Measurements from ENCODE around the gene FAM210A. TPM values are rescaled to one million over a fixed set of nuclear protein-coding genes. Genes with fewer than 3 reads are reported as not detected.
"Not testable (repeated sequence)": the region's sequence is repeated elsewhere in the genome, so short reads cannot be mapped to it uniquely, and the experiment has no call there.

Gene FAM210A
- total and polyA plus RNA-seq, 12 donors = 11.6 to 84.8 (median 56.3) TPM

DNA sequence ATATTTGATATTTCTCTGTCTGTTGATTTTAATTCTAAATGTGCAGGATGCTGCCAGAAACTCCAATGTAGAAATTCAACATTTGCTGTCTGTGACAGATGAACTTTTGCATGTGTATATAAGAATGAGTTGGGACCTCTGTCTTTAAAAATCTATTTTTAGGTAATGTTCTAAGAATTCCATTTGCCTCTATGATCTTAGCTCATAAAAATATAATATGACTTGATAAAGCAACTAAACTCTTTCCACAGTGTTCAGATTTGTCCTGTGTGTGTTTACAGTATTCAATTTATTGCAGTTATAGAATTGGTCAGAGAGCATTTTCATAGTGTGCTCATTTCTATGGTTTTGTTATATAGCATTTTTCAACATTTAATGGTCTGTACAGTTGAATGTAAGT, 33.7 kb upstream of the FAM210A start:
- Histone ChIP-seq H3K4me1 (peaks cover 0 to 32% (median 0%) of the 10 kb centered on the region in 9 donors), H3K9me3 (peaks cover 0 to 12% (median 0%) of the 10 kb centered on the region in 11 donors), H3K27ac (peak overlapping the region in 2 of 10 donors; percentile 29 to 53), H3K27me3 (no peaks in the 10 kb centered on the region), H3K36me3 (peaks cover 0 to 84% (median 30%) of the 10 kb centered on the region in 9 donors), H3K4me3 (no peak overlapping the region)
- ATAC-seq = peak in 1 of 8 donors; percentile 38
- no peak for DNase-seq
- TF ChIP-seq, protein P1, sequence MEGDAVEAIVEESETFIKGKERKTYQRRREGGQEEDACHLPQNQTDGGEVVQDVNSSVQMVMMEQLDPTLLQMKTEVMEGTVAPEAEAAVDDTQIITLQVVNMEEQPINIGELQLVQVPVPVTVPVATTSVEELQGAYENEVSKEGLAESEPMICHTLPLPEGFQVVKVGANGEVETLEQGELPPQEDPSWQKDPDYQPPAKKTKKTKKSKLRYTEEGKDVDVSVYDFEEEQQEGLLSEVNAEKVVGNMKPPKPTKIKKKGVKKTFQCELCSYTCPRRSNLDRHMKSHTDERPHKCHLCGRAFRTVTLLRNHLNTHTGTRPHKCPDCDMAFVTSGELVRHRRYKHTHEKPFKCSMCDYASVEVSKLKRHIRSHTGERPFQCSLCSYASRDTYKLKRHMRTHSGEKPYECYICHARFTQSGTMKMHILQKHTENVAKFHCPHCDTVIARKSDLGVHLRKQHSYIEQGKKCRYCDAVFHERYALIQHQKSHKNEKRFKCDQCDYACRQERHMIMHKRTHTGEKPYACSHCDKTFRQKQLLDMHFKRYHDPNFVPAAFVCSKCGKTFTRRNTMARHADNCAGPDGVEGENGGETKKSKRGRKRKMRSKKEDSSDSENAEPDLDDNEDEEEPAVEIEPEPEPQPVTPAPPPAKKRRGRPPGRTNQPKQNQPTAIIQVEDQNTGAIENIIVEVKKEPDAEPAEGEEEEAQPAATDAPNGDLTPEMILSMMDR (IDR thresholded peaks at IDR 0.05) = no peak
- intact Hi-C loops (cut with DNase I) = no loop called here

DNA sequence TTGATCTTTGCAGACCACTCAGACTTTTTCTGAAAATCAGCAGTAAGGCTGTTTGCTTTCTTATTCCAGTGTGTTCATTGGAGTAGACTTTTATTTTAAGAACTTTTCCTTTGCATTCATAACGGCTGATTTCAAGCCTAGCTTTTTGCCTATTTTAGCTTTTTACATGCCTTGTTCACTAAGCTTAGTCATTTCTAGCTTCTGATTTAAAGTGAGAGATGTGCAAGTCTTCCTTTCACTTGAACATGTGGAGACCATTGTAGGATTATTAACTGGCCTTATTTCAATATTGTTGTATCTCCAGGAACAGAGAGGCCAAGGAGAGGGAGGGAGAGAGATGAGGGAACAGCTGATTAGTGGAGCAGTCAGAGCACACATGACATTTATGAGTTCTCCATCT, 32.3 kb upstream of the FAM210A start:
- 80 to 90% methylated on average over 1 of the region's 1 CpG for WGBS, 2 donors
- no peak overlapping the region for H3K27ac ChIP-seq
- H3K27me3 ChIP-seq = no peaks in the 10 kb centered on the region
- H3K4me3 ChIP-seq = no peak overlapping the region
- TF ChIP-seq, protein P1 (IDR thresholded peaks at IDR 0.05) = no peak
- H3K36me3 ChIP-seq = peaks cover 0 to 98% (median 41%) of the 10 kb centered on the region in 9 donors
- peaks cover 0 to 30% (median 0%) of the 10 kb centered on the region in 9 donors for H3K4me1 ChIP-seq
- DNase-seq (no peak), ATAC-seq (no peak)
- peaks cover 0 to 8% (median 0%) of the 10 kb centered on the region in 11 donors for H3K9me3 ChIP-seq
- intact Hi-C loops (cut with DNase I) = no loop called here

DNA sequence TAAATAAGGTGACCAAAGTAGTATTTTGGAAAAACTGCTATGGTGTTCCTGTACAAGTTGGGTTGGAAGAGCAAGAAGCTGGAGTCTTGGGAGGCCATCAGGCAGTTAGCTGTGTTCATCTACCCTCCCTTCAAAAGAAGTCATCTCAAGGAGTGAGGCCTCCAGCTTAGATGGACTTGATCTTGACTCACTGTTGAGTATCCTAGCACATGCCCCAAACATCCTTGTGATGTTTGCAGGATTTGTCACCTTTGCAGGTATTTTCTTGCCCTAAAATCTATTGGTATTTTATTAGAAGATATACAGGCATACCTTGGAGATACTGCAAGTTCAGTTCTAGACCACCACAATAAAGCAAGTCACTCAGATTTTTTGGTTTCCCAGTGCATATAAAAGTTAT, 30.3 kb upstream of the FAM210A start:
- intact Hi-C loops (cut with DNase I) = no loop called here
- Histone ChIP-seq H3K36me3 (peaks cover 0 to 100% (median 52%) of the 10 kb centered on the region in 9 donors), H3K4me3 (no peak overlapping the region)

GRCh38 chr18:13756261-13756660, 29.9 kb upstream of the FAM210A start:
- DNase-seq (peak in 1 of 2 donors; percentile 25), ATAC-seq (peak in 5 of 8 donors; percentile 46 to 88 (median 76))
- Histone ChIP-seq H3K9me3 (peaks cover 0 to 8% (median 0%) of the 10 kb centered on the region in 11 donors), H3K27ac (peak overlapping the region in 1 of 10 donors; percentile 19), H3K4me3 (no peak overlapping the region), H3K36me3 (peaks cover 0 to 100% (median 52%) of the 10 kb centered on the region in 9 donors), H3K27me3 (no peaks in the 10 kb centered on the region), H3K4me1 (peaks cover 0 to 17% (median 0%) of the 10 kb centered on the region in 9 donors)
- TF ChIP-seq, protein P1 (IDR thresholded peaks at IDR 0.05) = no peak
- intact Hi-C loops (cut with DNase I) = no loop called here
- WGBS, 2 donors = 49 to 62% methylated on average over 2 of the region's 2 CpGs

More for the DNA sequence above, 30.3 kb upstream of the FAM210A start:
- Histone ChIP-seq H3K4me1 (peaks cover 0 to 17% (median 0%) of the 10 kb centered on the region in 9 donors), H3K27ac (no peak overlapping the region), H3K9me3 (peaks cover 0 to 8% (median 0%) of the 10 kb centered on the region in 11 donors), H3K27me3 (no peaks in the 10 kb centered on the region)
- TF ChIP-seq, protein P1 (IDR thresholded peaks at IDR 0.05) = no peak
- DNase-seq = no peak
- peak in 1 of 8 donors; percentile 12 for ATAC-seq

GRCh38 chr18:13751599-13751998, 25.2 kb upstream of the FAM210A start:
- H3K36me3 ChIP-seq = peaks cover 0 to 100% (median 53%) of the 10 kb centered on the region in 9 donors
- H3K9me3 ChIP-seq; ATAC-seq; H3K27me3 ChIP-seq; H3K4me3 ChIP-seq; H3K27ac ChIP-seq; H3K4me1 ChIP-seq; DNase-seq; intact Hi-C loops (cut with DNase I): not testable (repeated sequence)
- 92 to 97% methylated on average over 3 of the region's 3 CpGs for WGBS, 2 donors

All from heart right ventricle (tissue), 16 donors.